Measurements from ENCODE around the gene NXT1.

GRCh38 chr20:23343590-23343989, 7.0 kb upstream of the NXT1 start:
- no peak for TF ChIP-seq CTCF (IDR thresholded peaks at IDR 0.05; ENCODE audit: insufficient read depth, low read depth, low read length)
- TF ChIP-seq EZH2 (IDR thresholded peaks at IDR 0.05; ENCODE audit: insufficient read depth, low read length) = no peak
